ACC112 (cell line): ENCODE data around the gene TTF1.

ENCODE experiments used
- H2AFZ ChIP-seq: fragments of 200-600 bp; sonication (generic); one replicate; pipeline ENCODE4 v1.6.0; 2017; ENCODE audit warnings: antibody characterized with exemption, low read length; ENCODE audit not compliant: unreplicated experiment
- H3K27ac ChIP-seq: fragments of 200-600 bp; sonication (generic); 2 replicates; pipeline ENCODE4 v1.5.1; 2014; ENCODE audit warnings: low read depth, mild to moderate bottlenecking, antibody characterized with exemption, low read length, moderate library complexity
- H3K27me3 ChIP-seq: fragments of 200-600 bp; sonication (generic); 2 replicates; pipeline ENCODE4 v1.6.1; 2014; ENCODE audit warnings: mild to moderate bottlenecking, antibody characterized with exemption, low read length, moderate library complexity, mixed read lengths; ENCODE audit not compliant: insufficient read depth
- H3K36me3 ChIP-seq: fragments of 200-600 bp; sonication (generic); 2 replicates; pipeline ENCODE4 v1.6.1; 2016; ENCODE audit warnings: mild to moderate bottlenecking, antibody characterized with exemption, low read length, moderate library complexity, mixed read lengths; ENCODE audit not compliant: insufficient read depth
- H3K4me1 ChIP-seq: fragments of 200-600 bp; sonication (generic); one replicate; pipeline ENCODE4 v1.6.1; 2016; ENCODE audit warnings: low read length, mixed read lengths; ENCODE audit not compliant: insufficient read depth, unreplicated experiment, control insufficient read depth
- H3K4me3 ChIP-seq: fragments of 200-600 bp; sonication (generic); 2 replicates; pipeline ENCODE4 v1.5.1; 2014; ENCODE audit warnings: mild to moderate bottlenecking, low read depth, low read length
- H3K79me2 ChIP-seq: fragments of 200-600 bp; sonication (generic); one replicate; pipeline ENCODE4 v1.6.0; 2016; ENCODE audit warnings: low read length; ENCODE audit not compliant: control insufficient read depth, unreplicated experiment, insufficient read depth

Gene TTF1

GRCh38 chr9:132341177-132341840 lies 65.3 kb downstream of the TTF1 start:
- no peak overlapping the region for H3K27ac ChIP-seq
- no peak overlapping the region for H3K4me3 ChIP-seq
- H3K79me2 ChIP-seq = peaks cover 8% of the 10 kb centered on the region
- peaks cover 60% of the 10 kb centered on the region for H3K36me3 ChIP-seq
- H3K27me3 ChIP-seq = no peaks in the 10 kb centered on the region
- no peaks in the 10 kb centered on the region for H3K4me1 ChIP-seq
- H2AFZ ChIP-seq = no peak overlapping the region

GRCh38 chr9:132334364-132334763 lies 72.3 kb downstream of the TTF1 start:
- no peaks in the 10 kb centered on the region for H3K4me1 ChIP-seq
- no peak overlapping the region for H3K4me3 ChIP-seq
- peaks cover 63% of the 10 kb centered on the region for H3K36me3 ChIP-seq
- H3K27me3 ChIP-seq = no peaks in the 10 kb centered on the region
- no peak overlapping the region for H2AFZ ChIP-seq
- no peak overlapping the region for H3K27ac ChIP-seq
- peaks cover 6% of the 10 kb centered on the region for H3K79me2 ChIP-seq

GRCh38 chr9:132333556-132333955 lies 73.1 kb downstream of the TTF1 start:
- H3K27ac ChIP-seq = no peak overlapping the region
- no peaks in the 10 kb centered on the region for H3K27me3 ChIP-seq
- no peak overlapping the region for H3K4me3 ChIP-seq
- H2AFZ ChIP-seq = no peak overlapping the region
- H3K36me3 ChIP-seq = peaks cover 65% of the 10 kb centered on the region
- peaks cover 6% of the 10 kb centered on the region for H3K79me2 ChIP-seq
- H3K4me1 ChIP-seq = no peaks in the 10 kb centered on the region

- H2AFZ ChIP-seq = no peak overlapping the region
- H3K27ac ChIP-seq = no peak overlapping the region
- H3K4me1 ChIP-seq = no peaks in the 10 kb centered on the region
- H3K79me2 ChIP-seq = peaks cover 20% of the 10 kb centered on the region
- no peak overlapping the region for H3K4me3 ChIP-seq
- no peaks in the 10 kb centered on the region for H3K27me3 ChIP-seq
- peaks cover 76% of the 10 kb centered on the region for H3K36me3 ChIP-seq
These were observed 78.1 kb downstream of the TTF1 start for GRCh38 chr9:132328580-132328979.

GRCh38 chr9:132327537-132327936 lies 79.1 kb downstream of the TTF1 start:
- Histone ChIP-seq H3K36me3 (peaks cover 78% of the 10 kb centered on the region), H3K4me1 (no peaks in the 10 kb centered on the region), H3K27ac (no peak overlapping the region), H2AFZ (no peak overlapping the region), H3K27me3 (no peaks in the 10 kb centered on the region), H3K79me2 (peaks cover 23% of the 10 kb centered on the region), H3K4me3 (no peak overlapping the region)
